ENCODE data around the gene MANSC1.

- TF ChIP-seq HOXA7 (CRISPR knock-in tag; IDR thresholded peaks at IDR 0.05; ENCODE audit: borderline replicate concordance) (no peak), CTCF (tag by site-specific recombination; IDR thresholded peaks at IDR 0.05) (no peak)
Observed at GRCh38 chr12:12281134-12281533, 68.9 kb downstream of the MANSC1 start.

All from HEK293 (cell line).